Upper lobe of right lung (tissue), 1 donor: ENCODE measurements around the gene CES3. TPM values are rescaled to one million over a fixed set of nuclear protein-coding genes. Genes with fewer than 3 reads are reported as not detected.
A peak's percentile ranks its signal among the peaks of the same experiment; 100 is the strongest.

ENCODE experiments used
- ATAC-seq: fragments of 200-7000 bp; cut with Tn5 transposase; one replicate; pipeline ENCODE4 v1.9.1; 2020; ENCODE audit warnings: mild to moderate bottlenecking, moderate library complexity
- DNase-seq: peaks from one replicate; pipeline ENCODE4 v3.0.0-alpha.2; 2020
- H3K27ac ChIP-seq: fragments of 200-600 bp; one replicate; pipeline ENCODE4 v1.8.0; 2022
- H3K27me3 ChIP-seq: fragments of 200-600 bp; one replicate; pipeline ENCODE4 v1.8.0; 2022; ENCODE audit warnings: mild to moderate bottlenecking
- H3K36me3 ChIP-seq: fragments of 200-600 bp; one replicate; pipeline ENCODE4 v1.8.0; 2022
- H3K4me1 ChIP-seq: fragments of 200-600 bp; one replicate; pipeline ENCODE4 v1.8.0; 2022
- H3K4me3 ChIP-seq: fragments of 200-600 bp; one replicate; pipeline ENCODE4 v1.8.0; 2022; ENCODE audit warnings: mild to moderate bottlenecking
- H3K9me3 ChIP-seq: fragments of 200-600 bp; one replicate; pipeline ENCODE4 v1.8.0; 2022
- CTCF ChIP-seq: fragments of 200-600 bp; IDR thresholded peaks from one replicate; pipeline ENCODE4 v1.8.0; 2022; ENCODE audit warnings: antibody characterized with exemption
- intact Hi-C: fragments of 100-400 bp; cut with DNase I; formaldehyde crosslinking; loops from one replicate; pipeline ENCODE4 v1.11.0; 2022
- total RNA-seq: library from RNA; stranded (reverse); fragmentation: NEBNext Ultra II Directional; extraction: Animal tissue kit (Norgen Biotek cat#: 25700); gene quantifications from one replicate; pipeline ENCODE4 v1.2.1, GENCODE V29; 2021
- donor health status: DM: no; HTN: yes; CAD: no; lungs with severe emphysema.

CES3 gene
- total RNA-seq, 1 donor from 2014 or later: 3.4 TPM

GRCh38 chr16:66958857-66959703 lies 2.0 kb upstream of the CES3 start:
- no peaks in the 10 kb centered on the region for H3K4me1 ChIP-seq
- no peak for TF ChIP-seq CTCF
- no peaks in the 10 kb centered on the region for H3K36me3 ChIP-seq
- intact Hi-C loops: no loop called here
- ATAC-seq: no peak
- H3K27me3 ChIP-seq: no peaks in the 10 kb centered on the region
- DNase-seq: no peak
- H3K27ac ChIP-seq: no peak overlapping the region
- H3K9me3 ChIP-seq: no peaks in the 10 kb centered on the region
- no peak overlapping the region for H3K4me3 ChIP-seq

GRCh38 chr16:66959704-66960161 lies 1.3 kb upstream of the CES3 start:
- peak; percentile 47 for ATAC-seq

GRCh38 chr16:66960270-66960669 lies 796 bp upstream of the CES3 start:
- Histone ChIP-seq H3K4me3 (no peak overlapping the region), H3K27ac (no peak overlapping the region), H3K36me3 (no peaks in the 10 kb centered on the region), H3K27me3 (no peaks in the 10 kb centered on the region), H3K4me1 (no peaks in the 10 kb centered on the region), H3K9me3 (no peaks in the 10 kb centered on the region)
- ATAC-seq (no peak), DNase-seq (no peak)
- no peak for TF ChIP-seq CTCF
- intact Hi-C loops: no loop called here

More at GRCh38 chr16:66959704-66960161, 1.3 kb upstream of the CES3 start:
- Histone ChIP-seq H3K36me3 (no peaks in the 10 kb centered on the region), H3K4me1 (no peaks in the 10 kb centered on the region), H3K4me3 (no peak overlapping the region), H3K9me3 (no peaks in the 10 kb centered on the region), H3K27ac (no peak overlapping the region), H3K27me3 (no peaks in the 10 kb centered on the region)
- TF ChIP-seq CTCF: no peak
- intact Hi-C loops: no loop called here
- no peak for DNase-seq

- H3K4me1 ChIP-seq: no peaks in the 10 kb centered on the region
- TF ChIP-seq CTCF: no peak
- DNase-seq (no peak), ATAC-seq (peak; percentile 59)
- intact Hi-C loops: no loop called here
- no peaks in the 10 kb centered on the region for H3K27me3 ChIP-seq
- H3K36me3 ChIP-seq: no peaks in the 10 kb centered on the region
- H3K4me3 ChIP-seq: no peak overlapping the region
- H3K9me3 ChIP-seq: no peaks in the 10 kb centered on the region
- no peak overlapping the region for H3K27ac ChIP-seq
Measured at GRCh38 chr16:66961914-66962313, 848 bp downstream of the CES3 start.

- Histone ChIP-seq H3K4me3 (no peak overlapping the region), H3K27me3 (no peaks in the 10 kb centered on the region), H3K27ac (no peak overlapping the region), H3K36me3 (no peaks in the 10 kb centered on the region), H3K9me3 (no peaks in the 10 kb centered on the region), H3K4me1 (no peaks in the 10 kb centered on the region)
- ATAC-seq (no peak), DNase-seq (no peak)
- intact Hi-C loops: no loop called here
- TF ChIP-seq CTCF: no peak
Measured at GRCh38 chr16:66964049-66964448, 3.0 kb downstream of the CES3 start.
